ENCODE results near the gene SPTBN1.

GRCh38 chr2:54476852-54477251 lies 20.7 kb downstream of the SPTBN1 start:
- TF ChIP-seq CTCF (conservative IDR thresholded peaks at IDR 0.05) (no peak), EZH2 (IDR thresholded peaks at IDR 0.05; ENCODE audit: low read depth) (no peak)

Data from PC-9 (cell line).